ENCODE results near the gene RUBCN. TPM values are rescaled to one million over a fixed set of nuclear protein-coding genes. Genes with fewer than 3 reads are reported as not detected.
A peak's percentile ranks its signal among the peaks of the same experiment; 100 is the strongest.

The RUBCN gene
- total RNA-seq, 1 donor from 2014 or later = 28.2 TPM

DNA sequence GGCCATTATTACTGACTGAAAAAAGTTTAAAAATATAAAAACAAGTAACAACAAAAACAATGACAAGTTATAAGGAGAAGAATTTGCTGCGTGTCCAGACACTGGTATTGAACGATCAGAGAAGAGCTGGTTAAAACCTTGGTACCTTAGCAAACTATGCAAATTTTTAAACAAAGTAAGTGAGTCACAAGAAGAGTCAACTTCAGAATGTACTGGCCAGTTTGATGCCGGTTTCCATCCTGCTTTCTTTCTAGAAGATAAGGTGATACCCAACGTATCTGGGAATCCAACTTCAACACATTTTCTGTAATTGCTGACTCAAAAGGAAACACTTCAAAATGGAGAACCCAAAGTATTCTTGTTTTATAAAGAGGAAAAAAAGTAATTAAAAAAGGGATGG is 49.8 kb downstream of the RUBCN start:
- H3K27me3 ChIP-seq (ENCODE audit: insufficient read depth, low read length) = no peaks in the 10 kb centered on the region
- H3K9me3 ChIP-seq (ENCODE audit: insufficient read depth, low read depth, low read length) = no peaks in the 10 kb centered on the region
- no peaks in the 10 kb centered on the region for H3K4me1 ChIP-seq (ENCODE audit: insufficient read depth, low read length)
- Mint-ChIP-seq H3K9me3 (ENCODE audit: unreplicated experiment) (no peaks in the 10 kb centered on the region), H3K4me3 (ENCODE audit: unreplicated experiment) (no peak overlapping the region), H3K4me1 (ENCODE audit: low read depth, unreplicated experiment) (no peaks in the 10 kb centered on the region), H3K27me3 (ENCODE audit: low read depth, unreplicated experiment) (no peaks in the 10 kb centered on the region), H3K36me3 (ENCODE audit: low read depth, unreplicated experiment) (peaks cover 23% of the 10 kb centered on the region), H3K27ac (ENCODE audit: unreplicated experiment) (no peak overlapping the region)
- peaks cover 9% of the 10 kb centered on the region for H3K36me3 ChIP-seq (ENCODE audit: insufficient read depth, low read length)
- H3K9ac ChIP-seq (ENCODE audit: low read length) = no peak overlapping the region
- DNase-seq (ENCODE audit: low read depth) (no peak), FAIRE-seq (no peak)
- H3K4me3 ChIP-seq (ENCODE audit: insufficient read depth, low read depth, low read length) = no peak overlapping the region
- H4K20me1 ChIP-seq (ENCODE audit: insufficient read depth, low read length) = no peaks in the 10 kb centered on the region
- no peak overlapping the region for H3K4me2 ChIP-seq (ENCODE audit: low read length)
- H3K27ac ChIP-seq (ENCODE audit: low read depth, low read length) = no peak overlapping the region
- TF ChIP-seq, protein P1, sequence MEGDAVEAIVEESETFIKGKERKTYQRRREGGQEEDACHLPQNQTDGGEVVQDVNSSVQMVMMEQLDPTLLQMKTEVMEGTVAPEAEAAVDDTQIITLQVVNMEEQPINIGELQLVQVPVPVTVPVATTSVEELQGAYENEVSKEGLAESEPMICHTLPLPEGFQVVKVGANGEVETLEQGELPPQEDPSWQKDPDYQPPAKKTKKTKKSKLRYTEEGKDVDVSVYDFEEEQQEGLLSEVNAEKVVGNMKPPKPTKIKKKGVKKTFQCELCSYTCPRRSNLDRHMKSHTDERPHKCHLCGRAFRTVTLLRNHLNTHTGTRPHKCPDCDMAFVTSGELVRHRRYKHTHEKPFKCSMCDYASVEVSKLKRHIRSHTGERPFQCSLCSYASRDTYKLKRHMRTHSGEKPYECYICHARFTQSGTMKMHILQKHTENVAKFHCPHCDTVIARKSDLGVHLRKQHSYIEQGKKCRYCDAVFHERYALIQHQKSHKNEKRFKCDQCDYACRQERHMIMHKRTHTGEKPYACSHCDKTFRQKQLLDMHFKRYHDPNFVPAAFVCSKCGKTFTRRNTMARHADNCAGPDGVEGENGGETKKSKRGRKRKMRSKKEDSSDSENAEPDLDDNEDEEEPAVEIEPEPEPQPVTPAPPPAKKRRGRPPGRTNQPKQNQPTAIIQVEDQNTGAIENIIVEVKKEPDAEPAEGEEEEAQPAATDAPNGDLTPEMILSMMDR (IDR thresholded peaks at IDR 0.05; ENCODE audit: insufficient read depth, low read depth, low read length) = no peak
- H2AFZ ChIP-seq (ENCODE audit: low read depth, low read length) = no peak overlapping the region
- no peaks in the 10 kb centered on the region for H3K79me2 ChIP-seq (ENCODE audit: insufficient read depth, low read length)

DNA sequence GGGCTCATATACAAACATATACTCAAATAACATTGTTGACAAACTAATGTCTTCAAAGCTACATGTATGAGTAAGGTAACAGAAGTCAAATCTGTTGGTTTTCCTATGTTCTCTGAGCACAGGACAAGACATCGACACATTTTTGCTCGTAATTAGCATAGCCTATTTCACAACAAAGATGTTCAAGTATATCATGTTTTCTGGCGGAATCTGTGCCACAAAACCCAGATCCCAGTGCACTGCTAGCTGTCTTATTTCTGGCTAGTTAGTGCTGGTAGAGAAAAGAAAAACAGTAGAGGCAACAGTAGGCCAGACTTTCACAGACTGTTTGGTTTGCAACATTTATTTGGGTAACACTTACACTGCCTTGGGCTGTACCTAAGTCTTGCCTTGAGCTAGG is 51.2 kb downstream of the RUBCN start:
- no peak overlapping the region for H3K4me3 Mint-ChIP-seq (ENCODE audit: unreplicated experiment)
- DNase-seq (ENCODE audit: low read depth) = no peak
- Histone ChIP-seq H4K20me1 (ENCODE audit: insufficient read depth, low read length) (no peaks in the 10 kb centered on the region), H3K9ac (ENCODE audit: low read length) (no peak overlapping the region), H3K36me3 (ENCODE audit: insufficient read depth, low read length) (peaks cover 4% of the 10 kb centered on the region), H3K4me2 (ENCODE audit: low read length) (no peak overlapping the region), H2AFZ (ENCODE audit: low read depth, low read length) (no peak overlapping the region), H3K4me1 (ENCODE audit: insufficient read depth, low read length) (no peaks in the 10 kb centered on the region), H3K4me3 (ENCODE audit: insufficient read depth, low read depth, low read length) (no peak overlapping the region), H3K27ac (ENCODE audit: low read depth, low read length) (no peak overlapping the region), H3K27me3 (ENCODE audit: insufficient read depth, low read length) (no peaks in the 10 kb centered on the region), H3K9me3 (ENCODE audit: insufficient read depth, low read depth, low read length) (no peaks in the 10 kb centered on the region), H3K79me2 (ENCODE audit: insufficient read depth, low read length) (no peaks in the 10 kb centered on the region)
- FAIRE-seq = no peak
- no peaks in the 10 kb centered on the region for H3K4me1 Mint-ChIP-seq (ENCODE audit: low read depth, unreplicated experiment)
- no peaks in the 10 kb centered on the region for H3K9me3 Mint-ChIP-seq (ENCODE audit: unreplicated experiment)
- no peak overlapping the region for H3K27ac Mint-ChIP-seq (ENCODE audit: unreplicated experiment)
- H3K27me3 Mint-ChIP-seq (ENCODE audit: low read depth, unreplicated experiment) = no peaks in the 10 kb centered on the region
- no peak for TF ChIP-seq EZH2 (IDR thresholded peaks at IDR 0.05; ENCODE audit: insufficient read depth, low read length)
- TF ChIP-seq, protein P1 (IDR thresholded peaks at IDR 0.05; ENCODE audit: insufficient read depth, low read depth, low read length) = no peak
- H3K36me3 Mint-ChIP-seq (ENCODE audit: low read depth, unreplicated experiment) = peaks cover 27% of the 10 kb centered on the region

DNA sequence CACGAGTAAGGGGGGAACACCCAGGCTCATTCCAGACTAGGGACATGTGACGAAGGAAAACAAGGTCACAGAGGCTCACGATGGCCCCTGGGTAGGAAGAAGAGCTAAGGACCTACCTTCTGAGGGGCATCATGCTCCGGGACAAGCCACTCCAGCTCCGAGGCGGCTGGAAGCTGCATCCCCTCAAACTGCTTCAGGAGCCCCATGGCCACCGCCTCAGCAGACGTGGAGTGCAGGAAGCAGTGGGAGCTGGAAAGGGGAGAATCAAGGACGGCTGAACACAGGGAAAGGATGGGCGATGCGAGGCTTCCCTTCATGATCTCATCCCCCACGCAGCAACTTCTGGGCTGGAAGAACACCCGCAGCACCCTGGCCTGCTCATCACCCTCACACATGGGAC is 53.5 kb downstream of the RUBCN start:
- no peak for TF ChIP-seq EZH2 (IDR thresholded peaks at IDR 0.05; ENCODE audit: insufficient read depth, low read length)
- TF ChIP-seq, protein P1 (IDR thresholded peaks at IDR 0.05; ENCODE audit: insufficient read depth, low read depth, low read length) = no peak
- H3K27ac ChIP-seq (ENCODE audit: low read depth, low read length) = no peak overlapping the region
- H3K4me2 ChIP-seq (ENCODE audit: low read length) = no peak overlapping the region
- no peaks in the 10 kb centered on the region for H3K79me2 ChIP-seq (ENCODE audit: insufficient read depth, low read length)
- Mint-ChIP-seq H3K9me3 (ENCODE audit: unreplicated experiment) (no peaks in the 10 kb centered on the region), H3K36me3 (ENCODE audit: low read depth, unreplicated experiment) (peaks cover 21% of the 10 kb centered on the region), H3K4me3 (ENCODE audit: unreplicated experiment) (no peak overlapping the region), H3K27me3 (ENCODE audit: low read depth, unreplicated experiment) (no peaks in the 10 kb centered on the region), H3K27ac (ENCODE audit: unreplicated experiment) (peak overlapping the region; percentile 26), H3K4me1 (ENCODE audit: low read depth, unreplicated experiment) (no peaks in the 10 kb centered on the region)
- H3K4me3 ChIP-seq (ENCODE audit: insufficient read depth, low read depth, low read length) = no peak overlapping the region
- peaks cover 4% of the 10 kb centered on the region for H3K36me3 ChIP-seq (ENCODE audit: insufficient read depth, low read length)
- no peak overlapping the region for H2AFZ ChIP-seq (ENCODE audit: low read depth, low read length)
- no peaks in the 10 kb centered on the region for H3K27me3 ChIP-seq (ENCODE audit: insufficient read depth, low read length)
- no peak overlapping the region for H3K9ac ChIP-seq (ENCODE audit: low read length)
- DNase-seq (ENCODE audit: low read depth) (no peak), FAIRE-seq (no peak)
- H4K20me1 ChIP-seq (ENCODE audit: insufficient read depth, low read length) = no peaks in the 10 kb centered on the region
- H3K4me1 ChIP-seq (ENCODE audit: insufficient read depth, low read length) = no peaks in the 10 kb centered on the region
- H3K9me3 ChIP-seq (ENCODE audit: insufficient read depth, low read depth, low read length) = peaks cover 2% of the 10 kb centered on the region

Measured in astrocyte (in vitro differentiated cells and primary cell).